Upper lobe of left lung (tissue), 6 donors: ENCODE data around the gene TNS3. TPM values are rescaled to one million over a fixed set of nuclear protein-coding genes. Genes with fewer than 3 reads are reported as not detected.

ENCODE experiments used
- ATAC-seq, 2 donors: fragments of 200-7000 bp; cut with Tn5 transposase; one replicate each; pipeline ENCODE4 v1.9.1; 2022; ENCODE audit warnings: mild to moderate bottlenecking in 2 of 2, moderate library complexity in 2 of 2; ENCODE audit not compliant: low FRiP score in 2 of 2
- DNase-seq, 2 donors: peaks; one replicate each; pipeline ENCODE4 v3.0.0-alpha.2; 2019 to 2020
- H3K27ac ChIP-seq, 4 donors: fragments of 200-600 bp; sonication (generic); one replicate each; pipeline ENCODE4 v1.5.1; 2016 to 2019
- H3K27me3 ChIP-seq, 4 donors: fragments of 200-600 bp; sonication (generic); one replicate each; pipeline ENCODE4 v1.5.1; 2017 to 2019
- H3K36me3 ChIP-seq, 4 donors: fragments of 200-600 bp; sonication (generic); one replicate each; pipeline ENCODE4 v1.5.1; 2016 to 2019
- H3K4me1 ChIP-seq, 4 donors: fragments of 200-600 bp; sonication (generic); one replicate each; pipeline ENCODE4 v1.5.1; 2018 to 2019
- H3K4me3 ChIP-seq, 4 donors: fragments of 200-600 bp; sonication (generic); one replicate each; pipeline ENCODE4 v1.5.1; 2017 to 2019; ENCODE audit warnings: mild to moderate bottlenecking in 2 of 4, moderate library complexity in 1 of 4
- H3K9me3 ChIP-seq, 4 donors: fragments of 200-600 bp; sonication (generic); one replicate each; pipeline ENCODE4 v1.5.1; 2018 to 2019
- EP300 ChIP-seq, 4 donors: sonication (generic); formaldehyde crosslinking; IDR thresholded peaks; one replicate each; pipeline ENCODE4 v1.5.1; 2017; ENCODE audit warnings: antibody characterized with exemption in 4 of 4, control low read depth in 2 of 4
- POLR2A ChIP-seq, 4 donors: fragments of 450-650 bp; IDR thresholded peaks; one replicate each; pipeline ENCODE4 v1.5.1; 2016 to 2017; ENCODE audit warnings: antibody characterized with exemption in 4 of 4, mild to moderate bottlenecking in 2 of 4
- POLR2AphosphoS5 ChIP-seq, 2 donors: sonication (generic); formaldehyde crosslinking; IDR thresholded peaks; one replicate each; pipeline ENCODE4 v1.5.1; 2017; ENCODE audit warnings: antibody characterized with exemption in 2 of 2
- WGBS, 2 donors: methylation state at CpG; one replicate each; pipeline ENCODE4 v1.1.5; 2017 to 2018; 5-methylcytosine and 5-hydroxymethylcytosine counted together
- total RNA-seq, 6 donors: library from RNA; depleted of rRNA in 4 of 6; stranded (reverse); fragments of >200 nt in 4 of 6; gene quantifications; one replicate each; pipeline versions ENCODE4 v1.1.0 to v1.2.1, GENCODE V29; 2016 to 2021
- TF ChIP-seq, protein P1 (sequence below), 6 experiments: fragments of 450-650 bp in 4 of 6; fragments of 200-600 bp in 2 of 6; sonication (generic) in 2 of 6; IDR thresholded peaks; one replicate each; pipeline ENCODE4 v1.5.1; 2016 to 2019; ENCODE audit warnings: antibody characterized with exemption in 6 of 6
- donor health status: DM: no; HTN: no; CAD: no; lungs with moderate emphysema.
- donor health status: DM: no; HTN: yes; CAD: no; lungs with severe emphysema.

TNS3 gene
- total RNA-seq, 6 donors from 2014 or later = 90.6 to 266 (median 143) TPM

DNA sequence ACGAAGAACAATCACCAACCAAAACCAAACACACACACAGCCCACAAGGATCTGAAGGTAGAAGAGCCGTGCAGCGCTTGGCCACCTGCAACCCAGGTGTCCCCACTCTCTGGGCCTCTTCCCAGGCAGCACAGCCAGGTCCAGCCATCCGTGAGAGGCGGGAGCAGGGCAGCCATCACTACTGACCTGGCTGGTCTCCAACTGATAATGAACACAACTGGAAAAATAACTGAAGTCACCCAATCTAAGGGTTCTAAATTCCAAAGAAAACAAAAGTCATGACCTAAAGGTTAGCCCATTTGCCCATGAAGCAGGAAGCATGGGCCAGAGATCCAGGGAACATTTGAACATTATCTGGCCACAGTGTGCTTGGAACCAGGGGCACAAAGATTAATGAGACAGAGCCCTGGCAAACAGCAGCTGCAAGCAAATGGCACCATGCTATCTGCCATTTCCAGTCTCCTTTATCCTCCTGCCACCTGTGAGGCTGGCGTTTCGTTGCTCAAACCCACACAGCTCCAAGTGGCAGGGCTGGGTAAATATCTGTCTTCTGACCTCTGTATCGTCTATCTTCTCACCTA, 207.9 kb downstream of the TNS3 start:
- no peak overlapping the region for H3K27ac ChIP-seq
- no peaks in the 10 kb centered on the region for H3K9me3 ChIP-seq
- H3K27me3 ChIP-seq = no peaks in the 10 kb centered on the region
- peaks cover 0 to 5% (median 4%) of the 10 kb centered on the region in 4 donors for H3K36me3 ChIP-seq
- DNase-seq = no peak
- H3K4me1 ChIP-seq = peaks cover 2 to 13% (median 8%) of the 10 kb centered on the region in 4 donors
- TF ChIP-seq, protein P1, sequence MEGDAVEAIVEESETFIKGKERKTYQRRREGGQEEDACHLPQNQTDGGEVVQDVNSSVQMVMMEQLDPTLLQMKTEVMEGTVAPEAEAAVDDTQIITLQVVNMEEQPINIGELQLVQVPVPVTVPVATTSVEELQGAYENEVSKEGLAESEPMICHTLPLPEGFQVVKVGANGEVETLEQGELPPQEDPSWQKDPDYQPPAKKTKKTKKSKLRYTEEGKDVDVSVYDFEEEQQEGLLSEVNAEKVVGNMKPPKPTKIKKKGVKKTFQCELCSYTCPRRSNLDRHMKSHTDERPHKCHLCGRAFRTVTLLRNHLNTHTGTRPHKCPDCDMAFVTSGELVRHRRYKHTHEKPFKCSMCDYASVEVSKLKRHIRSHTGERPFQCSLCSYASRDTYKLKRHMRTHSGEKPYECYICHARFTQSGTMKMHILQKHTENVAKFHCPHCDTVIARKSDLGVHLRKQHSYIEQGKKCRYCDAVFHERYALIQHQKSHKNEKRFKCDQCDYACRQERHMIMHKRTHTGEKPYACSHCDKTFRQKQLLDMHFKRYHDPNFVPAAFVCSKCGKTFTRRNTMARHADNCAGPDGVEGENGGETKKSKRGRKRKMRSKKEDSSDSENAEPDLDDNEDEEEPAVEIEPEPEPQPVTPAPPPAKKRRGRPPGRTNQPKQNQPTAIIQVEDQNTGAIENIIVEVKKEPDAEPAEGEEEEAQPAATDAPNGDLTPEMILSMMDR (IDR thresholded peaks at IDR 0.05) = no peak
- TF ChIP-seq POLR2A (IDR thresholded peaks at IDR 0.05) (no peak), POLR2AphosphoS5 (IDR thresholded peaks at IDR 0.05) (no peak), EP300 (IDR thresholded peaks at IDR 0.05) (no peak)
- no peak overlapping the region for H3K4me3 ChIP-seq
- no peak for ATAC-seq
- 91 to 95% methylated on average over 7 to 8 of the region's 8 CpGs for WGBS, 2 donors

GRCh38 chr7:47371733-47372368, 210.1 kb downstream of the TNS3 start:
- peaks cover 2 to 13% (median 8%) of the 10 kb centered on the region in 4 donors for H3K4me1 ChIP-seq
- H3K36me3 ChIP-seq = peaks cover 9 to 22% (median 20%) of the 10 kb centered on the region in 4 donors
- peak in 1 of 2 donors; percentile 55 for TF ChIP-seq POLR2AphosphoS5 (IDR thresholded peaks at IDR 0.05)
- no peak for TF ChIP-seq EP300 (IDR thresholded peaks at IDR 0.05)
- ATAC-seq (peak in 1 of 2 donors; percentile 83), DNase-seq (peak; percentile 84 to 95)
- peak overlapping the region in 1 of 4 donors; percentile 2 for H3K27ac ChIP-seq
- peak overlapping the region in 2 of 4 donors; percentile 13 to 17 for H3K4me3 ChIP-seq
- no peaks in the 10 kb centered on the region for H3K27me3 ChIP-seq
- H3K9me3 ChIP-seq = no peaks in the 10 kb centered on the region
- WGBS, 2 donors = 37 to 40% methylated on average over 10 of the region's 10 CpGs

DNA sequence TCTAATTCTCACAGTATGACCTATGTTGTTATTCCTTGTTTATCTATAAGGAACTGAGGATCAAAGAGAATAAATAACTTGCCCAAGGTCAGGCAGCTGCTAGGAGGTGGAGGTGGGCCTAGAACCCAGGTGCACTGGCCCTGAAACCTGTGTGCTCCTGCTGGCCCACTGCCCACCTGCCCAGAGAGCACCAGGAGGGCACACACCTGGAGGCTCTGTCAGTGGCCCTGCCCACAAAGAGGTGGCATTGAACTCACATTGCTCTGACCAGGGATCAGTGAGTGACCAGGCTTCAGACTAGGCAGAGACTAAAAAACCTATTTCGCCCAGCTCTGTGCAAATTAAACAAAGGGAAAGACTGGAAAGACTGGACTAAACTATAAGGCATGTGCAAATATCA, 210.6 kb downstream of the TNS3 start:
- peaks cover 2 to 13% (median 8%) of the 10 kb centered on the region in 4 donors for H3K4me1 ChIP-seq
- peaks cover 9 to 23% (median 21%) of the 10 kb centered on the region in 4 donors for H3K36me3 ChIP-seq
- no peak overlapping the region for H3K27ac ChIP-seq
- 75 to 87% methylated on average over 1 of the region's 1 CpG for WGBS, 2 donors
- no peaks in the 10 kb centered on the region for H3K27me3 ChIP-seq
- no peak overlapping the region for H3K4me3 ChIP-seq
- DNase-seq (no peak), ATAC-seq (no peak)
- TF ChIP-seq POLR2A (IDR thresholded peaks at IDR 0.05) = no peak
- TF ChIP-seq EP300 (IDR thresholded peaks at IDR 0.05) = no peak
- TF ChIP-seq POLR2AphosphoS5 (IDR thresholded peaks at IDR 0.05) = no peak
- TF ChIP-seq, protein P1 (IDR thresholded peaks at IDR 0.05) = no peak
- no peaks in the 10 kb centered on the region for H3K9me3 ChIP-seq

DNA sequence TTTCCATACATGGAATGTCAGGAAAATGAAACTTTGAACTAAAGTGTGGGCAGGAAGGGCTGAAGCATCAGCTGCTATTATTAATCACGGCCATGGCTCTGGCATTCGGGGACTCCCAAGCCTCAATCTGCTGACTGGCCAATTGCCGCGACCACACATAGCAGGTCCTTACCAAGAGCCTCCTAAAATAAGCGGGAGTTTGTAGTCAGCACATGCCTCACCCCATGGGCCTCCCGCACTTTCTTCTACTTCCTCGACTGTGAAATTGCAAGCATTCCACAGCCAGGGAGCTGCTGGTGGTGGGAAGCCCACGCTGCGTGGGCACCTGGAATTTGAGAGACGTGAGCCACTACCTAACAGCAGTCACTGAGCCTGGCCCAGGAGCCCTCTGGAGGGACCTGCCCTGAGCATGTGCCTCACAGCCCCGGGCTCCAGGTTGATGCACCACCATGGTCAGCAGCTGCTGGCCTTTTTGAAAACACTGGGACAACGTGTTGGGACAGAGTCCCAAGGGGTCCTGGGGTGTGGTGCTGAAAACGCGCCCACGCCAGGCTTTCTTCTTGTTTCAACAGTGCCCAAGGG, 211.4 kb downstream of the TNS3 start:
- ATAC-seq (no peak), DNase-seq (no peak)
- H3K4me3 ChIP-seq = no peak overlapping the region
- WGBS, 2 donors = 79 to 88% methylated on average over 14 to 15 of the region's 15 CpGs
- H3K36me3 ChIP-seq = peaks cover 9 to 23% (median 21%) of the 10 kb centered on the region in 4 donors
- no peaks in the 10 kb centered on the region for H3K27me3 ChIP-seq
- TF ChIP-seq, protein P1 (IDR thresholded peaks at IDR 0.05) = no peak
- TF ChIP-seq POLR2A (IDR thresholded peaks at IDR 0.05) (no peak), POLR2AphosphoS5 (IDR thresholded peaks at IDR 0.05) (no peak), EP300 (IDR thresholded peaks at IDR 0.05) (no peak)
- H3K27ac ChIP-seq = no peak overlapping the region
- no peaks in the 10 kb centered on the region for H3K9me3 ChIP-seq
- H3K4me1 ChIP-seq = peaks cover 2 to 13% (median 8%) of the 10 kb centered on the region in 4 donors

DNA sequence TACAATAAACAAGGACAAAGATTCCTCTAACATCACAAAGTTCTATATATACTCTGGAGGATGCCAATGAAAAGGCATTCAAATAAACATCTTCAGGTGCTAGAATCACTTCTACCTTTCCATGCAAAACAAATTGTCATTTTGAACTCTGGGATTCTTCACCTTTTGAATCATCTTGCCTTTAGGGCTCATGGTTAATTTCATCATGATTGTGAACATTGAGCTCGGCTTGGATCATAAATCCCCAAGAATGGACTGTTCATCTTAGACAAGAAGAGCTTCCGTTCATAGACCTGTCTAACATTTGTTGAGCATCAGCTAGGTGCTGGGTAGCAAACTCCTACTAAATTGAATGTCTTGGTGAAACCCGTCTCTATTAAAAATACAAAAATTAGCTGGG, 212.2 kb downstream of the TNS3 start:
- peaks cover 2 to 11% (median 6%) of the 10 kb centered on the region in 4 donors for H3K4me1 ChIP-seq
- DNase-seq (no peak), ATAC-seq (no peak)
- no peak overlapping the region for H3K4me3 ChIP-seq
- WGBS, 2 donors = 93 to 98% methylated on average over 3 of the region's 3 CpGs
- TF ChIP-seq EP300 (IDR thresholded peaks at IDR 0.05) (no peak), POLR2A (IDR thresholded peaks at IDR 0.05) (no peak), POLR2AphosphoS5 (IDR thresholded peaks at IDR 0.05) (no peak)
- TF ChIP-seq, protein P1 (IDR thresholded peaks at IDR 0.05) = no peak
- H3K36me3 ChIP-seq = peaks cover 9 to 23% (median 21%) of the 10 kb centered on the region in 4 donors
- H3K27ac ChIP-seq = no peak overlapping the region
- H3K27me3 ChIP-seq = no peaks in the 10 kb centered on the region
- no peaks in the 10 kb centered on the region for H3K9me3 ChIP-seq
